HG02981 (cell line): ENCODE results near the gene IPCEF1.
"Not testable (repeated sequence)": the region's sequence is repeated elsewhere in the genome, so short reads cannot be mapped to it uniquely, and the experiment has no call there.

Experiments used
- ATAC-seq: cut with Tn5 transposase; IDR thresholded peaks from one replicate; pipeline ENCODE4 v1.9.1; 2021; ENCODE audit warnings: mild to moderate bottlenecking, moderate library complexity; ENCODE audit not compliant: unreplicated experiment

Gene IPCEF1

GRCh38 chr6:154172393-154172792, 184.2 kb downstream of the IPCEF1 start:
- ATAC-seq = not testable (repeated sequence)

GRCh38 chr6:154170106-154170505, 186.5 kb downstream of the IPCEF1 start:
- no peak for ATAC-seq

- ATAC-seq = no peak
Observed at GRCh38 chr6:154169193-154169847, 187.3 kb downstream of the IPCEF1 start.

GRCh38 chr6:154167126-154167525, 189.5 kb downstream of the IPCEF1 start:
- ATAC-seq = no peak

GRCh38 chr6:154166140-154166539, 190.5 kb downstream of the IPCEF1 start:
- ATAC-seq = no peak

GRCh38 chr6:154165478-154165877, 191.1 kb downstream of the IPCEF1 start:
- ATAC-seq = no peak

GRCh38 chr6:154164397-154164796, 192.2 kb downstream of the IPCEF1 start:
- no peak for ATAC-seq

- ATAC-seq = peak; percentile 69
Observed at GRCh38 chr6:154161689-154162088, 194.9 kb downstream of the IPCEF1 start.

- ATAC-seq = no peak
Observed at GRCh38 chr6:154159126-154159525, 197.5 kb downstream of the IPCEF1 start.

GRCh38 chr6:154157706-154158105, 198.9 kb downstream of the IPCEF1 start:
- no peak for ATAC-seq

- ATAC-seq = peak; percentile 49
Observed at GRCh38 chr6:154157082-154157481, 199.5 kb downstream of the IPCEF1 start.

- ATAC-seq = peak; percentile 74
Observed at GRCh38 chr6:154156135-154156896, 200.3 kb downstream of the IPCEF1 start.

GRCh38 chr6:154154389-154154967, 202.1 kb downstream of the IPCEF1 start:
- ATAC-seq = no peak

GRCh38 chr6:154143753-154144152, 212.8 kb downstream of the IPCEF1 start:
- no peak for ATAC-seq

GRCh38 chr6:154140743-154141142, 215.9 kb downstream of the IPCEF1 start:
- ATAC-seq = no peak

- ATAC-seq = no peak
Observed at GRCh38 chr6:154139892-154140291, 216.7 kb downstream of the IPCEF1 start.

GRCh38 chr6:154138793-154139192, 217.8 kb downstream of the IPCEF1 start:
- ATAC-seq = no peak

- no peak for ATAC-seq
Observed at GRCh38 chr6:154134471-154135147, 222.0 kb downstream of the IPCEF1 start.

GRCh38 chr6:154127657-154128056, 228.9 kb downstream of the IPCEF1 start:
- ATAC-seq = no peak

GRCh38 chr6:154125421-154125820, 231.2 kb downstream of the IPCEF1 start:
- ATAC-seq = no peak

GRCh38 chr6:154123155-154123956, 233.2 kb downstream of the IPCEF1 start:
- ATAC-seq = no peak
